Measurements from ENCODE around the gene ADAMTS15.

ADAMTS15 gene

DNA sequence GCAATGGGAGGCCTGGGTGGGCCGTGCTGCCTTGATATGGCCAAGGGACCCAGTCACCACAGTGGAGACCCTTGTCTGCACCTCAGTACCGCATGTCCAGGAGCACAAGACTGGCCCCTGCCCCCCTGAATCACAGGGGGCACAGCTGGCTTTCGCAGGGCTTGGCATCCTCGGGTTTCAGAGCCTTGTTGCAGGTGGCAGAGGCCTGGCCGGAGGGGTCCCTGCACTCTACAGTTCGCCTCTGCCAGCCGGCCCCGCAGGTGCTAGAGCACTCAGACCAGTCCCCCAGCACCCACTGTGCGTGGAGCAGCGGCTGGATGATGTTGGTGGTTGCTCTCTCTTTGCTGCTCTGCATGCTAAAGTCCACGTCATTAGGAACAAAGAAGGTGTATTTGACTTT lies 43.0 kb upstream of the ADAMTS15 start:
- H4K91ac ChIP-seq (ENCODE audit: low read length) = no peak overlapping the region
- no peak overlapping the region for H2BK15ac ChIP-seq (ENCODE audit: low read depth, poor library complexity, severe bottlenecking)
- no peak overlapping the region for H3K23ac ChIP-seq (ENCODE audit: low read length in 2 of 2)
- no peak overlapping the region for H3K4me2 ChIP-seq (ENCODE audit: low read length, poor library complexity, severe bottlenecking)
- H3K4me3 ChIP-seq (ENCODE audit: insufficient read depth in 1 of 2, low read depth in 1 of 2, low read length in 2 of 2) = no peak overlapping the region
- no peak overlapping the region for H4K8ac ChIP-seq (ENCODE audit: low read length)
- H3K9me3 ChIP-seq (ENCODE audit: control insufficient read depth, low read length) = no peaks in the 10 kb centered on the region
- no peak overlapping the region for H3K9ac ChIP-seq (ENCODE audit: low read length)
- H3K4ac ChIP-seq (ENCODE audit: low read depth in 1 of 2, low read length in 2 of 2) = no peak overlapping the region
- no peak overlapping the region for H3K14ac ChIP-seq (ENCODE audit: low read length in 2 of 2)
- H3K4me1 ChIP-seq (ENCODE audit: control insufficient read depth, insufficient read depth, low read depth, low read length) = peaks cover 19% of the 10 kb centered on the region
- no peak overlapping the region for H2BK5ac ChIP-seq (ENCODE audit: low read depth, low read length, poor library complexity, severe bottlenecking)
- H2AK5ac ChIP-seq (ENCODE audit: low read length, severe bottlenecking) = no peak overlapping the region
- H3K36me3 ChIP-seq (ENCODE audit: control insufficient read depth in 1 of 2, insufficient read depth in 2 of 2, low read depth in 1 of 2, low read length in 2 of 2) = no peaks in the 10 kb centered on the region
- H3K79me1 ChIP-seq (replicated peaks; ENCODE audit: low read length, poor library complexity, severe bottlenecking) = no peaks in the 10 kb centered on the region
- H3K27me3 ChIP-seq (ENCODE audit: control insufficient read depth in 1 of 2, insufficient read depth in 1 of 2, low read length in 2 of 2) = peaks cover 0 to 62% of the 10 kb centered on the region in 2 experiments
- DNase-seq = no peak
- no peak overlapping the region for H2AFZ ChIP-seq (ENCODE audit: low read depth, low read length)
- H2BK120ac ChIP-seq (ENCODE audit: low read depth, low read length) = no peak overlapping the region
- WGBS = 93% methylated on average over 11 of the region's 11 CpGs
- H2BK12ac ChIP-seq (ENCODE audit: low read length in 2 of 2) = no peak overlapping the region
- no peak overlapping the region for H3K27ac ChIP-seq (ENCODE audit: low read length, poor library complexity, severe bottlenecking)
- no peak overlapping the region for H3K18ac ChIP-seq (ENCODE audit: low read depth in 1 of 2, low read length in 2 of 2)

DNA sequence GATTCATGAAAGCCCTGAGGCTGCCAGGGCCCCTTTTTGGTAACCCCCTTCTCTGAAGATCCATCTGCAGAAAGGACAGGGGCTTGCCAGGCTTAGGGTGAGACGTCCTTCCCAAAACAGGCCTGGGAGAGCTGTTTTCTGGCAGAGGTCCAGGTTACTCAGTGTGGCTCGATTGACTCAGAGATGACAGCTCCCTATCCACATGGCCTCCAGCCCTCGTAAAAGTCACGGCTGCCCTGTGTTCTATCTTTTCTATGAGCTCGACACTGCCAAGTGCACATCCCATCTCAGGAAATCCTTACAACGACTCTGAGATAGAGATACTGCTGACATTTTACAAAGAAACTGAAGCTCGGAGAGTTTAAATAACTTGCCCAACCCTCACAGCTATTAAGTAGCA lies 40.5 kb upstream of the ADAMTS15 start:
- Histone ChIP-seq H3K9me3 (ENCODE audit: control insufficient read depth, low read length) (no peaks in the 10 kb centered on the region), H3K14ac (ENCODE audit: low read length in 2 of 2) (no peak overlapping the region), H3K23ac (ENCODE audit: low read length in 2 of 2) (no peak overlapping the region), H3K4ac (ENCODE audit: low read depth in 1 of 2, low read length in 2 of 2) (no peak overlapping the region), H3K36me3 (ENCODE audit: control insufficient read depth in 1 of 2, insufficient read depth in 2 of 2, low read depth in 1 of 2, low read length in 2 of 2) (peaks cover 0 to 3% of the 10 kb centered on the region in 2 experiments), H3K18ac (ENCODE audit: low read depth in 1 of 2, low read length in 2 of 2) (no peak overlapping the region), H3K4me3 (ENCODE audit: insufficient read depth in 1 of 2, low read depth in 1 of 2, low read length in 2 of 2) (no peak overlapping the region), H4K91ac (ENCODE audit: low read length) (no peak overlapping the region), H3K27ac (ENCODE audit: low read length, poor library complexity, severe bottlenecking) (no peak overlapping the region), H3K4me2 (ENCODE audit: low read length, poor library complexity, severe bottlenecking) (no peak overlapping the region), H2AK5ac (ENCODE audit: low read length, severe bottlenecking) (no peak overlapping the region), H3K9ac (ENCODE audit: low read length) (peak overlapping the region; percentile 39), H3K27me3 (ENCODE audit: control insufficient read depth in 1 of 2, insufficient read depth in 1 of 2, low read length in 2 of 2) (peaks cover 0 to 61% of the 10 kb centered on the region in 2 experiments), H3K4me1 (ENCODE audit: control insufficient read depth, insufficient read depth, low read depth, low read length) (peaks cover 14% of the 10 kb centered on the region), H2BK12ac (ENCODE audit: low read length in 2 of 2) (no peak overlapping the region), H3K79me1 (replicated peaks; ENCODE audit: low read length, poor library complexity, severe bottlenecking) (no peaks in the 10 kb centered on the region), H4K8ac (ENCODE audit: low read length) (no peak overlapping the region), H2AFZ (ENCODE audit: low read depth, low read length) (no peak overlapping the region), H2BK15ac (ENCODE audit: low read depth, poor library complexity, severe bottlenecking) (no peak overlapping the region), H2BK5ac (ENCODE audit: low read depth, low read length, poor library complexity, severe bottlenecking) (no peak overlapping the region), H2BK120ac (ENCODE audit: low read depth, low read length) (no peak overlapping the region)
- WGBS = 14% methylated on average over 7 of the region's 7 CpGs
- DNase-seq = peak; percentile 72

DNA sequence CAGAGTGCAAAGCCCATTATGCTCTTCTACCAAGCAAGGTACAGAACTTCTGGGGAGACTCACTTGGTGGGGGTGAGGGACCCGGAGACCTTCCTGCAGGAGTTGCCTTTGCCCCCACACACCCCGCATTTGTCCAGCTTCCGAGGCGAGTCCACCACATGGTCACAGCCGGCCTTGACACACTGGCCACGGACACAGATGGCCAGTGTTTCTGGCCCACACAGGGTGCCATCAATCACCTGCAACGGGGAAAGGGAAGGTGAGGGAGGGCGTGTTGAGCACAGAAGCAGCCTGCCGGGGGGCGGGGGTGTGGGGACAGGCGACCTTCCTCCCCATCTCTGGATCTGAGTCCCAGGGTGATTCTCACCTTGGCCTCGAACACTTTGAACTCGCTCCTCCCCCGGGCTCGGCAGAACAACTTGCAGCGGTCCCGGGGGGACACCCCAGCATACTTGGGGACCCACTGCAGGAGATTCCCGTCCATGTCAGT lies 40.0 kb upstream of the ADAMTS15 start:
- peaks cover 0 to 61% of the 10 kb centered on the region in 2 experiments for H3K27me3 ChIP-seq (ENCODE audit: control insufficient read depth in 1 of 2, insufficient read depth in 1 of 2, low read length in 2 of 2)
- H3K79me1 ChIP-seq (replicated peaks; ENCODE audit: low read length, poor library complexity, severe bottlenecking) = no peaks in the 10 kb centered on the region
- no peak overlapping the region for H3K4ac ChIP-seq (ENCODE audit: low read depth in 1 of 2, low read length in 2 of 2)
- H3K4me2 ChIP-seq (ENCODE audit: low read length, poor library complexity, severe bottlenecking) = no peak overlapping the region
- no peaks in the 10 kb centered on the region for H3K9me3 ChIP-seq (ENCODE audit: control insufficient read depth, low read length)
- H3K4me1 ChIP-seq (ENCODE audit: control insufficient read depth, insufficient read depth, low read depth, low read length) = peaks cover 13% of the 10 kb centered on the region
- no peak overlapping the region for H3K27ac ChIP-seq (ENCODE audit: low read length, poor library complexity, severe bottlenecking)
- no peak overlapping the region for H2BK120ac ChIP-seq (ENCODE audit: low read depth, low read length)
- no peak overlapping the region for H2BK5ac ChIP-seq (ENCODE audit: low read depth, low read length, poor library complexity, severe bottlenecking)
- H4K91ac ChIP-seq (ENCODE audit: low read length) = no peak overlapping the region
- no peak overlapping the region for H3K18ac ChIP-seq (ENCODE audit: low read depth in 1 of 2, low read length in 2 of 2)
- peaks cover 0 to 3% of the 10 kb centered on the region in 2 experiments for H3K36me3 ChIP-seq (ENCODE audit: control insufficient read depth in 1 of 2, insufficient read depth in 2 of 2, low read depth in 1 of 2, low read length in 2 of 2)
- no peak overlapping the region for H2AK5ac ChIP-seq (ENCODE audit: low read length, severe bottlenecking)
- 88% methylated on average over 18 of the region's 18 CpGs for WGBS
- peak overlapping the region; percentile 19 for H3K9ac ChIP-seq (ENCODE audit: low read length)
- no peak overlapping the region for H2AFZ ChIP-seq (ENCODE audit: low read depth, low read length)
- DNase-seq = no peak
- H3K4me3 ChIP-seq (ENCODE audit: insufficient read depth in 1 of 2, low read depth in 1 of 2, low read length in 2 of 2) = no peak overlapping the region
- H4K8ac ChIP-seq (ENCODE audit: low read length) = no peak overlapping the region
- no peak overlapping the region for H3K23ac ChIP-seq (ENCODE audit: low read length in 2 of 2)
- H3K14ac ChIP-seq (ENCODE audit: low read length in 2 of 2) = peak overlapping the region in 1 of 2 experiments; percentile 19
- no peak overlapping the region for H2BK15ac ChIP-seq (ENCODE audit: low read depth, poor library complexity, severe bottlenecking)
- H2BK12ac ChIP-seq (ENCODE audit: low read length in 2 of 2) = no peak overlapping the region

DNA sequence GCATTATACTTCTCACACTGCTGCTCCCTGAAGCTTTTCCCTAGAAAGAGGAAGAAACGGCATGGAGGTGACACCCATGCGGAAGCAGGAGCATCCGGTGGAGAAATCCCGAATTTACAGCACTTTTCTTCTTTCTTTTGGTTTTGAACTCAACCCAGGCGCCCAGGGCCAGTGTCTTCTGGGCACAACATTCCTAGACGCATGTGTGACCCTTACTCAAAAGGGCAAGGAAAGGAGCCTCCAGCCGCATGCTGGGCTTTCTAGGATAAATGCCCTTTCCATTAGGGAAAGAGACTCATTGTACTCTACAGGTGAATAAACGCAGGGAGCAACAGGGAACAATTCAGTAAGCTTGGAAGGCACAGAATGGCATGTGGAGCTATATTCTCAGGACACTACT lies 39.5 kb upstream of the ADAMTS15 start:
- no peak overlapping the region for H2AFZ ChIP-seq (ENCODE audit: low read depth, low read length)
- H2BK12ac ChIP-seq (ENCODE audit: low read length in 2 of 2) = no peak overlapping the region
- no peak overlapping the region for H3K9ac ChIP-seq (ENCODE audit: low read length)
- peaks cover 0 to 61% of the 10 kb centered on the region in 2 experiments for H3K27me3 ChIP-seq (ENCODE audit: control insufficient read depth in 1 of 2, insufficient read depth in 1 of 2, low read length in 2 of 2)
- no peaks in the 10 kb centered on the region for H3K79me1 ChIP-seq (replicated peaks; ENCODE audit: low read length, poor library complexity, severe bottlenecking)
- H3K4me2 ChIP-seq (ENCODE audit: low read length, poor library complexity, severe bottlenecking) = no peak overlapping the region
- H4K91ac ChIP-seq (ENCODE audit: low read length) = no peak overlapping the region
- no peak overlapping the region for H2AK5ac ChIP-seq (ENCODE audit: low read length, severe bottlenecking)
- H3K4me3 ChIP-seq (ENCODE audit: insufficient read depth in 1 of 2, low read depth in 1 of 2, low read length in 2 of 2) = no peak overlapping the region
- H3K23ac ChIP-seq (ENCODE audit: low read length in 2 of 2) = no peak overlapping the region
- no peak overlapping the region for H3K4ac ChIP-seq (ENCODE audit: low read depth in 1 of 2, low read length in 2 of 2)
- H3K4me1 ChIP-seq (ENCODE audit: control insufficient read depth, insufficient read depth, low read depth, low read length) = peaks cover 10% of the 10 kb centered on the region
- H2BK15ac ChIP-seq (ENCODE audit: low read depth, poor library complexity, severe bottlenecking) = no peak overlapping the region
- no peak overlapping the region for H4K8ac ChIP-seq (ENCODE audit: low read length)
- 93% methylated on average over 8 of the region's 8 CpGs for WGBS
- H2BK5ac ChIP-seq (ENCODE audit: low read depth, low read length, poor library complexity, severe bottlenecking) = no peak overlapping the region
- no peak overlapping the region for H3K14ac ChIP-seq (ENCODE audit: low read length in 2 of 2)
- no peak overlapping the region for H3K18ac ChIP-seq (ENCODE audit: low read depth in 1 of 2, low read length in 2 of 2)
- no peak for DNase-seq
- H3K9me3 ChIP-seq (ENCODE audit: control insufficient read depth, low read length) = no peaks in the 10 kb centered on the region
- H3K36me3 ChIP-seq (ENCODE audit: control insufficient read depth in 1 of 2, insufficient read depth in 2 of 2, low read depth in 1 of 2, low read length in 2 of 2) = peaks cover 0 to 3% of the 10 kb centered on the region in 2 experiments
- no peak overlapping the region for H3K27ac ChIP-seq (ENCODE audit: low read length, poor library complexity, severe bottlenecking)
- H2BK120ac ChIP-seq (ENCODE audit: low read depth, low read length) = no peak overlapping the region
